DND-41 (cell line): ENCODE results near the gene RABGAP1L.
"Not testable (repeated sequence)": the region's sequence is repeated elsewhere in the genome, so short reads cannot be mapped to it uniquely, and the experiment has no call there.

Experiments used
- ATAC-seq: fragments of 200-7000 bp; cut with Tn5 transposase; 3 replicates; pipeline ENCODE4 v1.9.1; 2021; ENCODE audit warnings: low read depth; ENCODE audit not compliant: insufficient read depth
- DNase-seq: peaks from one replicate; pipeline ENCODE4 v3.0.0-alpha.2; 2020
- H2AFZ ChIP-seq: 2 replicates; pipeline ENCODE4 v1.6.0; 2012; ENCODE audit warnings: low read depth, low read length
- H3K27ac ChIP-seq: 2 replicates; pipeline ENCODE4 v1.5.1; 2012; ENCODE audit warnings: low read length, inconsistent platforms
- H3K27me3 ChIP-seq: fragments of 200-600 bp; sonication (generic); 2 replicates; pipeline ENCODE4 v1.6.0; 2012; ENCODE audit warnings: low read length, mild to moderate bottlenecking, inconsistent platforms; ENCODE audit not compliant: insufficient read depth, poor library complexity
- H3K36me3 ChIP-seq: 2 replicates; pipeline ENCODE4 v1.5.1; 2012; ENCODE audit warnings: low read length, inconsistent platforms; ENCODE audit not compliant: insufficient read depth
- H3K4me1 ChIP-seq: 2 replicates; pipeline ENCODE4 v1.5.1; 2012; ENCODE audit warnings: mild to moderate bottlenecking, low read length; ENCODE audit not compliant: insufficient read depth
- H3K4me2 ChIP-seq: 2 replicates; pipeline ENCODE4 v1.6.0; 2012; ENCODE audit warnings: mild to moderate bottlenecking, moderate library complexity, low read length, inconsistent platforms; ENCODE audit not compliant: insufficient read depth
- H3K4me3 ChIP-seq, 2 experiments: fragments of 200-600 bp in 1 of 2; shearing (Covaris generic) in 1 of 2; 2 replicates each; pipeline ENCODE4 v1.5.1; 2012 to 2016; ENCODE audit warnings: inconsistent platforms in 2 of 2, low read length in 2 of 2, mild to moderate bottlenecking in 2 of 2, low read depth in 1 of 2, moderate library complexity in 1 of 2
- H3K79me2 ChIP-seq: 2 replicates; pipeline ENCODE4 v1.6.0; 2012; ENCODE audit warnings: low read length, inconsistent platforms; ENCODE audit not compliant: insufficient read depth
- H3K9ac ChIP-seq: 2 replicates; pipeline ENCODE4 v1.6.0; 2012; ENCODE audit warnings: low read depth, mild to moderate bottlenecking, inconsistent platforms, low read length, moderate library complexity
- H3K9me3 ChIP-seq: 2 replicates; pipeline ENCODE4 v1.5.1; 2012; ENCODE audit warnings: low read length, moderate library complexity, mild to moderate bottlenecking, inconsistent platforms; ENCODE audit not compliant: insufficient read depth, severe bottlenecking
- H4K20me1 ChIP-seq: 2 replicates; pipeline ENCODE4 v1.6.0; 2012; ENCODE audit warnings: low read length; ENCODE audit not compliant: insufficient read depth
- EZH2 ChIP-seq: IDR thresholded peaks from 3 replicates; pipeline ENCODE4 v1.6.1; 2012; ENCODE audit warnings: borderline replicate concordance, low read depth, mild to moderate bottlenecking, moderate library complexity, low read length, inconsistent platforms; ENCODE audit not compliant: severe bottlenecking
- TF ChIP-seq, protein P1 (sequence below): IDR thresholded peaks from 2 replicates; pipeline ENCODE4 v1.5.1; 2012; ENCODE audit warnings: borderline replicate concordance, low read length, moderate library complexity, mild to moderate bottlenecking; ENCODE audit not compliant: poor library complexity, severe bottlenecking; ENCODE audit errors: extremely low read depth

Gene RABGAP1L

DNA sequence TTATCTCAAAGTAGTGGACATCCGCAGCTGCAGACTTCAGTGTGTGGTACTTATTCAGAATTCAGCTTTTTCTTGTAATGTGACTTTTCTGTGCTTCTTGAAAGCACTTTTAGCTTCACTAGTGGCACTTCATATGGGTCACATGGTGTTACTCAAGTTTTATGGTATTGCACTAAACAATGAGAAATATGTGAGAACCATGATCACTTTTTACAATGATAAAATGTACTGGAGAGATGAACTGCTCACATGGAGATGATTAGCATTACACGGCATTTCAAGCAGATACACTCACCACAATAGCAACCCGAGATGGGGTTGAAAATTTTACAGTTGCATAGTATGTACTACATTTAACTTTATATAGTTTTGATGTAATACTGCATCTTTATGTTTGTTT, 248.3 kb downstream of the RABGAP1L start:
- no peaks in the 10 kb centered on the region for H4K20me1 ChIP-seq
- no peaks in the 10 kb centered on the region for H3K36me3 ChIP-seq
- ATAC-seq (no peak), DNase-seq (no peak)
- no peak overlapping the region for H3K27ac ChIP-seq
- H3K9me3 ChIP-seq: no peaks in the 10 kb centered on the region
- no peaks in the 10 kb centered on the region for H3K27me3 ChIP-seq
- H3K4me3 ChIP-seq: no peak overlapping the region
- no peak for TF ChIP-seq EZH2
- TF ChIP-seq, protein P1, sequence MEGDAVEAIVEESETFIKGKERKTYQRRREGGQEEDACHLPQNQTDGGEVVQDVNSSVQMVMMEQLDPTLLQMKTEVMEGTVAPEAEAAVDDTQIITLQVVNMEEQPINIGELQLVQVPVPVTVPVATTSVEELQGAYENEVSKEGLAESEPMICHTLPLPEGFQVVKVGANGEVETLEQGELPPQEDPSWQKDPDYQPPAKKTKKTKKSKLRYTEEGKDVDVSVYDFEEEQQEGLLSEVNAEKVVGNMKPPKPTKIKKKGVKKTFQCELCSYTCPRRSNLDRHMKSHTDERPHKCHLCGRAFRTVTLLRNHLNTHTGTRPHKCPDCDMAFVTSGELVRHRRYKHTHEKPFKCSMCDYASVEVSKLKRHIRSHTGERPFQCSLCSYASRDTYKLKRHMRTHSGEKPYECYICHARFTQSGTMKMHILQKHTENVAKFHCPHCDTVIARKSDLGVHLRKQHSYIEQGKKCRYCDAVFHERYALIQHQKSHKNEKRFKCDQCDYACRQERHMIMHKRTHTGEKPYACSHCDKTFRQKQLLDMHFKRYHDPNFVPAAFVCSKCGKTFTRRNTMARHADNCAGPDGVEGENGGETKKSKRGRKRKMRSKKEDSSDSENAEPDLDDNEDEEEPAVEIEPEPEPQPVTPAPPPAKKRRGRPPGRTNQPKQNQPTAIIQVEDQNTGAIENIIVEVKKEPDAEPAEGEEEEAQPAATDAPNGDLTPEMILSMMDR: no peak
- no peaks in the 10 kb centered on the region for H3K4me1 ChIP-seq
- no peak overlapping the region for H3K9ac ChIP-seq
- H2AFZ ChIP-seq: no peak overlapping the region
- no peaks in the 10 kb centered on the region for H3K79me2 ChIP-seq
- H3K4me2 ChIP-seq: no peak overlapping the region

DNA sequence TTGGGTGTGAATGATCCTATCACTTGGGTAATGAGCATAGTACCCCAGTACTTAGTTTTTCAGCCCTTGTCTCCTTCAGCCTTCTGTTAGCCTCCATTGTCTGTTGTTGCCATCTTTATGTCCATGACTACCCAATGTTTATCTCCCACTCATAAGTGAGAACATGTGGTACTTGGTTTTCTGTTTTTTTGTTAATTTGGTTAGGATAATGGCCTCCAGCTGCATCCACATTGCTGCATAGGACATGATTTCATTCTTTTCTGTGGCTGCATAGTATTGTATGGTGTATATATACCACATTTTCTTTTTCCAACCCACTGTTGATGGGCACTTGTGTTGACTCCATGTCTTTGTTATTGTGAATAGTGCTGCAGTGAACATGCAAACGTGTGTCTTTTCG, 248.8 kb downstream of the RABGAP1L start:
- no peak for ATAC-seq
- H3K79me2 ChIP-seq: no peaks in the 10 kb centered on the region

GRCh38 chr1:174409801-174410200, 250.5 kb downstream of the RABGAP1L start:
- H3K4me2 ChIP-seq, H3K36me3 ChIP-seq, H3K9me3 ChIP-seq, H3K27me3 ChIP-seq, H3K27ac ChIP-seq, DNase-seq, H3K4me1 ChIP-seq, ATAC-seq, H3K79me2 ChIP-seq, H3K4me3 ChIP-seq, H3K9ac ChIP-seq, H4K20me1 ChIP-seq, H2AFZ ChIP-seq: not testable (repeated sequence)

More for the DNA sequence above, 248.8 kb downstream of the RABGAP1L start:
- Histone ChIP-seq H3K4me1 (no peaks in the 10 kb centered on the region), H3K27me3 (no peaks in the 10 kb centered on the region), H4K20me1 (no peaks in the 10 kb centered on the region), H3K36me3 (no peaks in the 10 kb centered on the region), H3K9me3 (no peaks in the 10 kb centered on the region), H3K4me2 (no peak overlapping the region), H3K9ac (no peak overlapping the region), H2AFZ (no peak overlapping the region), H3K27ac (no peak overlapping the region), H3K4me3 (no peak overlapping the region)
- DNase-seq: no peak
- TF ChIP-seq, protein P1: no peak
- no peak for TF ChIP-seq EZH2

DNA sequence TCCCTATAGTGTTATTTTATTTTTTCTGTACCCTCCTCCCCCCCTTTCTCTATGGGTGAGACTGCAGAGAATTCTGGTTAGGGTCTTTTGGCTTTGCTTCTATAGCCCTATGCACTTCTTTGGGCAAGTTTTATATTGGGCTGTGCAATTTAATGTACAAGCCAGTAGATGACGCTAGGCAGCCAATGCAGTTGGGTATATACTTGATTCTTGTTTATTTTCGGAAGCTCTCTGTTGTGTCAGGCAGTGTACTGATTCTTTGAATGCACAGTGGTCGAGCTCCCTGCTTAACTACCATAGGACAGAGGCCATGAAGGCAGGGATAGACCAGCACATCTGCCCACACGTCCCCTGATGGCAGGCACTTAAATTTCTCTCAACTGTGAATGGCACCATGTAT, 254.3 kb downstream of the RABGAP1L start:
- DNase-seq: no peak
- H3K9me3 ChIP-seq: no peaks in the 10 kb centered on the region
- peak overlapping the region; percentile 4; the same call in 1 of the 2 replicates for H3K4me2 ChIP-seq
- no peaks in the 10 kb centered on the region; the same call in 1 of the 2 replicates for H3K4me1 ChIP-seq
- H2AFZ ChIP-seq: no peak overlapping the region
- H3K36me3 ChIP-seq: no peaks in the 10 kb centered on the region
- no peak overlapping the region for H3K4me3 ChIP-seq
- ATAC-seq: no peak
- no peak for TF ChIP-seq EZH2
- TF ChIP-seq, protein P1: peak; percentile 13
- no peaks in the 10 kb centered on the region for H3K79me2 ChIP-seq
- no peak overlapping the region for H3K9ac ChIP-seq
- no peaks in the 10 kb centered on the region for H3K27me3 ChIP-seq
- no peaks in the 10 kb centered on the region for H4K20me1 ChIP-seq
- H3K27ac ChIP-seq: no peak overlapping the region
